ENCODE results near the gene GOLGA6B. TPM values are rescaled to one million over a fixed set of nuclear protein-coding genes. Genes with fewer than 3 reads are reported as not detected.
"Not testable (repeated sequence)": the region's sequence is repeated elsewhere in the genome, so short reads cannot be mapped to it uniquely, and the experiment has no call there.

Gene GOLGA6B
- total RNA-seq, 1 donor from 2014 or later, result not detected

DNA sequence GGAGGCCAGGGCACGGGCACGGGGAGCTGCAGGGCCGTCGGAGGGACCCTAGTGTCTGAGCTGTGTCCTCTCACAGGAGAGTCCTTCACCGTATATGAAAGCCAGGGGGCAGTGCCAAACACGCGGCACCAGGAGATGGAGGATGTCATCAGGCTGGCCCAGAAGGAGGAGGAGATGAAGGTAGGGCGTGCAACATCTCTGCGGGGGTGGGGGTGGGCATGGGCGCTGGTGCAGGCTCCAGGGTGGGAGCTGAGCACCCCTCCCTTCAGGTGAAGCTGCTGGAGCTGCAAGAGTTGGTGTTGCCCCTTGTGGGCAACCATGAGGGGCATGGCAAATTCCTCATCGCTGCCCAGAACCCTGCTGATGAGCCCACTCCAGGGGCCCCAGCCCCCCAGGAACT lies 11.2 kb downstream of the GOLGA6B start:
- not testable (repeated sequence) for H3K36me3 ChIP-seq (ENCODE audit: control insufficient read depth, insufficient read depth, low read length); DNase-seq (ENCODE audit: low read depth); H3K27me3 ChIP-seq (ENCODE audit: control insufficient read depth, insufficient read depth, low read length); H3K4me3 ChIP-seq (ENCODE audit: low read depth, low read length); FAIRE-seq

DNA sequence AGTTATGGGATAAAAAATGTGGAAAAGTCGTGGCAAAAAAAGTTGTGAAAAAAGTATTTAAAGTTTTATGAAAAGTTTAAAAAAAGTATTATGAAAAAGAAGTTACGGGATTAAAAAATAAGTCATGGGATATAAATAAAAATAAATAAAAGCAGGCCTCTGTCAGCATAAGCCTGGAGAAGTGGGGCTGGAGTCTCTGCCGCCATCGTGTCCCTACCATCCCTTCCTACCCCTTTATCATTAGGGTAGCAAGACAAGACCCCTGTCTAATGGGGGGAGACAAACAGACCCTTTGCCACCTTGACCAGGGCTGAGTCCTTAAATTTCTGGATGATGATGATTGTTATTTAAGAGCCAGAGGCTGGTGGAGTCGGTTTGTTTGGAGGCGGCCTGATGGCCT lies 15.3 kb downstream of the GOLGA6B start:
- not testable (repeated sequence) for DNase-seq (ENCODE audit: low read depth); H3K4me3 ChIP-seq (ENCODE audit: low read depth, low read length); H3K36me3 ChIP-seq (ENCODE audit: control insufficient read depth, insufficient read depth, low read length); FAIRE-seq; H3K27me3 ChIP-seq (ENCODE audit: control insufficient read depth, insufficient read depth, low read length)

DNA sequence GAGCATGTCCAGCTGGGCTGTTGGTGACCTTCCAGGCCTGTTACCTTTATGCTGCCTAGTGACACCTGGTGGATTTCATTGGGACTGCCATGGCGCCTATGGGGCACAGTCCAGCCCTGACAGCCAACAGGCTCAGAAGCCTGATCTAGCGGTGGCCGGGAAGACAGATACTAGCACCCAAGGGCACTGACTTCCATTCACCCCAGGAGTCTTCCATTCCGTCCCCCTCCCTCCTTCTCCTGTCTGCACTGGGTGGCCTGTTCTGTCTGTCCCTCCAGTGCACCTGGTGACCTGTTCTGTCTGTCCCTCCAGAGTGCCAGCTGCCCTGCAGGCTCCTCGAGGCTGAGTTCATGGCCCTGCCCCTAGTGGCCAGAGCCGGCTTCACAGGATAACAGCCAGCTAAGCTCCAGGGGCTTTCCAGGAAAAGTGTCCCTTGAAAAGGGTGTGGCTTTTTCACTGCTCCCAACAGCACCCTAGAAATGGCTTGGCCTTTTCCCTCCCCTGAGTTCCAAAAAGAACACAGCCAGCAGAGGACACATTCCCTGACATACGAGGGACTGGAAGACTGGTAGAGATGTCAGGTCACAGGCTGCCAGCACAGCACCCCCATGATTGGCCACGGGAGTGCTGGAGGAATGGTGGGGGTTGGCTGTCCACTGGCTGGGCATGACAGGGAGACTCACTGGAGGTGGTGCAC lies 16.3 kb downstream of the GOLGA6B start:
- FAIRE-seq; H3K36me3 ChIP-seq (ENCODE audit: control insufficient read depth, insufficient read depth, low read length); H3K27me3 ChIP-seq (ENCODE audit: control insufficient read depth, insufficient read depth, low read length): not testable (repeated sequence)
- TF ChIP-seq, protein P1, sequence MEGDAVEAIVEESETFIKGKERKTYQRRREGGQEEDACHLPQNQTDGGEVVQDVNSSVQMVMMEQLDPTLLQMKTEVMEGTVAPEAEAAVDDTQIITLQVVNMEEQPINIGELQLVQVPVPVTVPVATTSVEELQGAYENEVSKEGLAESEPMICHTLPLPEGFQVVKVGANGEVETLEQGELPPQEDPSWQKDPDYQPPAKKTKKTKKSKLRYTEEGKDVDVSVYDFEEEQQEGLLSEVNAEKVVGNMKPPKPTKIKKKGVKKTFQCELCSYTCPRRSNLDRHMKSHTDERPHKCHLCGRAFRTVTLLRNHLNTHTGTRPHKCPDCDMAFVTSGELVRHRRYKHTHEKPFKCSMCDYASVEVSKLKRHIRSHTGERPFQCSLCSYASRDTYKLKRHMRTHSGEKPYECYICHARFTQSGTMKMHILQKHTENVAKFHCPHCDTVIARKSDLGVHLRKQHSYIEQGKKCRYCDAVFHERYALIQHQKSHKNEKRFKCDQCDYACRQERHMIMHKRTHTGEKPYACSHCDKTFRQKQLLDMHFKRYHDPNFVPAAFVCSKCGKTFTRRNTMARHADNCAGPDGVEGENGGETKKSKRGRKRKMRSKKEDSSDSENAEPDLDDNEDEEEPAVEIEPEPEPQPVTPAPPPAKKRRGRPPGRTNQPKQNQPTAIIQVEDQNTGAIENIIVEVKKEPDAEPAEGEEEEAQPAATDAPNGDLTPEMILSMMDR (IDR thresholded peaks at IDR 0.05; ENCODE audit: insufficient read depth, low read length, severe bottlenecking), result peak; percentile 72
- DNase-seq (ENCODE audit: low read depth), result peak; percentile 69
- H3K4me3 ChIP-seq (ENCODE audit: low read depth, low read length), result peak overlapping the region; percentile 21

DNA sequence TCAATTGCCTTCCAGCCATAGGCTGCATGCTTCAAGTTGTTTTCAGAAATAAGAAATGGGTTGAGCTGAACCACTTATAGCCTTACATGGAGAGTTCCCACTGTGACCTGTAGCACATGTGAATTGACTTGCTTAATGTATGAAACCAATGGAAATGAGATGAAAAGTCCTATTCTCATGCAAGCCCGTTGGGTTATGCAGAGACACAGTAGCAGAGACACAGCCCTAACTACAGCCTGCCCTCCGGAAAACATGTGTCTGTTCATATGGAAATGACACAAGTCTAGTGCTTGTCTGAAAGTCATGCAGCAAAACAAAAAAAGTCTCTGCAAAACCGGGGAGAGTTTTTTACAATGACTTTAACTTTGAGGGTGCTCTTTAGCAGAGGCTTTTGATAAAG lies 17.0 kb downstream of the GOLGA6B start:
- H3K36me3 ChIP-seq (ENCODE audit: control insufficient read depth, insufficient read depth, low read length), result no peaks in the 10 kb centered on the region
- FAIRE-seq, result no peak
- TF ChIP-seq, protein P1 (IDR thresholded peaks at IDR 0.05; ENCODE audit: insufficient read depth, low read length, severe bottlenecking), result no peak
- DNase-seq (ENCODE audit: low read depth), result no peak
- H3K27me3 ChIP-seq (ENCODE audit: control insufficient read depth, insufficient read depth, low read length), result no peaks in the 10 kb centered on the region
- no peak overlapping the region for H3K4me3 ChIP-seq (ENCODE audit: low read depth, low read length)

DNA sequence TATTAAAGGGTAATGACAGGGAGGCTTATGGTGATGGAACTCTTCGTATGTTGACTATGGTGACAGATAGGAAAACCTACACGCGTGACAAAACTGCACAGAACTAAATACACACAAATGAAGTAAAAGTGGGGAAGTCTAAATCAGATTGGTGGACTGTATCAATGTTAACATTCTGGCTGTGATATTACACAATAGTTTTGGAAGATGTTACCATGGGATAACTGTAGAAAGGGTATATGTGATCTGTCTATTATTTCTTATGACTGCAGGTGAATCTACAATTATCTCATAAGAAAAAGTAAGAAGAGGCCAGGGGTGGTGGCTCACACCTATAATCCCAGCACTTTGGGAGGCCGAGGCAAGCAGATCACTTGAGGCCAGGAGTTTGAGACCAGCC lies 22.3 kb downstream of the GOLGA6B start:
- DNase-seq (ENCODE audit: low read depth) (no peak), FAIRE-seq (no peak)
- Histone ChIP-seq H3K4me3 (ENCODE audit: low read depth, low read length) (no peak overlapping the region), H3K27me3 (ENCODE audit: control insufficient read depth, insufficient read depth, low read length) (peaks cover 2% of the 10 kb centered on the region), H3K36me3 (ENCODE audit: control insufficient read depth, insufficient read depth, low read length) (no peaks in the 10 kb centered on the region)
- TF ChIP-seq, protein P1 (IDR thresholded peaks at IDR 0.05; ENCODE audit: insufficient read depth, low read length, severe bottlenecking), result no peak

DNA sequence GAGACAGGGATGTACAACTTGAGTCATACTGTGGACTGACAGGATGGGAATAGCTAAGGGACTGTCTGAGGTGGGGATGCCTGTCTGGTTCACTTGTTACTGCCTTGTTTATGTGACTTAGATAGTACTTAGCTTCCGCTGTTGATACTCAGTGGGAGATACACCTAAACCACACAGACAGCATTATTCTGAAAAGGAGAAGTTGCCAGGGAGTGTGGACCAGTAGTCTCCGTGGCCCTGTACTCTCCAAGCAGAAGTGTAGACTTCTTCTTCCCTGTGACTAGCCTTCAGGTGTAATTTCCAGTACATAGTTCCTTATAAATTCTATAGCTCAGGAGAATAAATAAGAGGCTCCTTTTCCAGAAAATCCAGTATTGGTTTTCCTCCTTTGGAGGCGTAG lies 26.4 kb downstream of the GOLGA6B start:
- Histone ChIP-seq H3K4me3 (ENCODE audit: low read depth, low read length) (no peak overlapping the region), H3K27me3 (ENCODE audit: control insufficient read depth, insufficient read depth, low read length) (peaks cover 2% of the 10 kb centered on the region), H3K36me3 (ENCODE audit: control insufficient read depth, insufficient read depth, low read length) (no peaks in the 10 kb centered on the region)
- TF ChIP-seq, protein P1 (IDR thresholded peaks at IDR 0.05; ENCODE audit: insufficient read depth, low read length, severe bottlenecking), result no peak
- no peak for FAIRE-seq
- DNase-seq (ENCODE audit: low read depth), result no peak

DNA sequence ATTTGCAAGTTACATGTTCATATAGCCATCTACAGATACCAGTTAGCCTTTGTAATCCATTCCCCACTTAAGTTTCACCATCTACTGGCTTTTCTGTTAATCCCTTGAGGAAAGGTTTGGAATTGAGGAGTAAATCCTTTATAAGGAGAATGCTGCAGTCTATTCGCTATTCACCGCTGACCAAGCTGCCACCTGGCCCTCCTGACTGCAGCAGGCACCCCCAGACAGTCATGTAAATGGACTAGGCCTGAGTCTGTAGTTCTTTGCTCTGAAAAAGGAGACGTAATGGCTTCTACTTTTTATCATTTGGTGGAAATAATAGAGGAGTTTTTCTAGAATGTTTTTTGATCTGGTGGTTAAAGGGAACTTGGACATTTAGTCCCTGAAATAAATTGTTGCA lies 28.3 kb downstream of the GOLGA6B start:
- DNase-seq (ENCODE audit: low read depth) (no peak), FAIRE-seq (no peak)
- TF ChIP-seq, protein P1 (IDR thresholded peaks at IDR 0.05; ENCODE audit: insufficient read depth, low read length, severe bottlenecking), result no peak
- Histone ChIP-seq H3K27me3 (ENCODE audit: control insufficient read depth, insufficient read depth, low read length) (peaks cover 2% of the 10 kb centered on the region), H3K36me3 (ENCODE audit: control insufficient read depth, insufficient read depth, low read length) (no peaks in the 10 kb centered on the region), H3K4me3 (ENCODE audit: low read depth, low read length) (no peak overlapping the region)
